Measurements from ENCODE around the gene ACO1. TPM values are rescaled to one million over a fixed set of nuclear protein-coding genes. Genes with fewer than 3 reads are reported as not detected.

The ACO1 gene
- total RNA-seq, 1 donor from 2014 or later, result 30.6 TPM

GRCh38 chr9:32431940-32432555 is 47.6 kb downstream of the ACO1 start:
- peak; percentile 68 for TF ChIP-seq CTCF (IDR thresholded peaks at IDR 0.05; ENCODE audit: unreplicated experiment)

GRCh38 chr9:32434892-32435291 is 50.4 kb downstream of the ACO1 start:
- Mint-ChIP-seq H3K4me3 (ENCODE audit: unreplicated experiment) (no peak overlapping the region), H3K4me1 (ENCODE audit: unreplicated experiment) (peaks cover 25% of the 10 kb centered on the region), H3K9me3 (ENCODE audit: unreplicated experiment) (no peaks in the 10 kb centered on the region), H3K27ac (ENCODE audit: unreplicated experiment) (peak overlapping the region; percentile 70), H3K27me3 (ENCODE audit: unreplicated experiment) (no peaks in the 10 kb centered on the region), H3K36me3 (ENCODE audit: low read depth, unreplicated experiment) (peaks cover 18% of the 10 kb centered on the region)
- no peak for TF ChIP-seq CTCF (IDR thresholded peaks at IDR 0.05; ENCODE audit: unreplicated experiment)
- no peak for DNase-seq (ENCODE audit: low spot score)

More at GRCh38 chr9:32431940-32432555, 47.6 kb downstream of the ACO1 start:
- peak; percentile 57 for DNase-seq (ENCODE audit: low spot score)
- H3K27me3 Mint-ChIP-seq (ENCODE audit: unreplicated experiment), result no peaks in the 10 kb centered on the region
- peak overlapping the region; percentile 9 for H3K4me3 Mint-ChIP-seq (ENCODE audit: unreplicated experiment)
- H3K4me1 Mint-ChIP-seq (ENCODE audit: unreplicated experiment), result peaks cover 20% of the 10 kb centered on the region
- H3K9me3 Mint-ChIP-seq (ENCODE audit: unreplicated experiment), result no peaks in the 10 kb centered on the region
- H3K36me3 Mint-ChIP-seq (ENCODE audit: low read depth, unreplicated experiment), result peaks cover 23% of the 10 kb centered on the region
- H3K27ac Mint-ChIP-seq (ENCODE audit: unreplicated experiment), result no peak overlapping the region

- DNase-seq (ENCODE audit: low spot score), result no peak
- H3K4me1 Mint-ChIP-seq (ENCODE audit: unreplicated experiment), result peaks cover 7% of the 10 kb centered on the region
- peaks cover 27% of the 10 kb centered on the region for H3K36me3 Mint-ChIP-seq (ENCODE audit: low read depth, unreplicated experiment)
- H3K4me3 Mint-ChIP-seq (ENCODE audit: unreplicated experiment), result no peak overlapping the region
- H3K9me3 Mint-ChIP-seq (ENCODE audit: unreplicated experiment), result no peaks in the 10 kb centered on the region
- H3K27me3 Mint-ChIP-seq (ENCODE audit: unreplicated experiment), result no peaks in the 10 kb centered on the region
- no peak for TF ChIP-seq CTCF (IDR thresholded peaks at IDR 0.05; ENCODE audit: unreplicated experiment)
- H3K27ac Mint-ChIP-seq (ENCODE audit: unreplicated experiment), result no peak overlapping the region
Measured at GRCh38 chr9:32441678-32442077, 57.2 kb downstream of the ACO1 start.

GRCh38 chr9:32442433-32442832 is 58.0 kb downstream of the ACO1 start:
- Mint-ChIP-seq H3K36me3 (ENCODE audit: low read depth, unreplicated experiment) (peaks cover 33% of the 10 kb centered on the region), H3K4me1 (ENCODE audit: unreplicated experiment) (peaks cover 2% of the 10 kb centered on the region), H3K27ac (ENCODE audit: unreplicated experiment) (no peak overlapping the region), H3K27me3 (ENCODE audit: unreplicated experiment) (no peaks in the 10 kb centered on the region), H3K9me3 (ENCODE audit: unreplicated experiment) (no peaks in the 10 kb centered on the region), H3K4me3 (ENCODE audit: unreplicated experiment) (no peak overlapping the region)
- DNase-seq (ENCODE audit: low spot score), result no peak
- TF ChIP-seq CTCF (IDR thresholded peaks at IDR 0.05; ENCODE audit: unreplicated experiment), result no peak

- Mint-ChIP-seq H3K4me3 (ENCODE audit: unreplicated experiment) (no peak overlapping the region), H3K36me3 (ENCODE audit: low read depth, unreplicated experiment) (peaks cover 38% of the 10 kb centered on the region), H3K27me3 (ENCODE audit: unreplicated experiment) (peaks cover 2% of the 10 kb centered on the region), H3K27ac (ENCODE audit: unreplicated experiment) (no peak overlapping the region), H3K9me3 (ENCODE audit: unreplicated experiment) (no peaks in the 10 kb centered on the region), H3K4me1 (ENCODE audit: unreplicated experiment) (no peaks in the 10 kb centered on the region)
- no peak for DNase-seq (ENCODE audit: low spot score)
- TF ChIP-seq CTCF (IDR thresholded peaks at IDR 0.05; ENCODE audit: unreplicated experiment), result no peak
Measured at GRCh38 chr9:32449969-32450368, 65.5 kb downstream of the ACO1 start.
